Esophagus mucosa (tissue), 1 donor: Measurements from ENCODE around the gene TP53TG5. TPM values are rescaled to one million over a fixed set of nuclear protein-coding genes. Genes with fewer than 3 reads are reported as not detected.
"Not testable (repeated sequence)": the region's sequence is repeated elsewhere in the genome, so short reads cannot be mapped to it uniquely, and the experiment has no call there.

ENCODE experiments used
- ATAC-seq: fragments of 200-7000 bp; cut with Tn5 transposase; one replicate; pipeline ENCODE4 v1.9.1; 2020
- total RNA-seq: library from RNA; stranded (reverse); gene quantifications from one replicate; pipeline ENCODE4 v1.2.4, GENCODE V29; 2023
- donor health status: DM: yes; HTN: yes; CAD: no.

Gene TP53TG5
- total RNA-seq, 1 donor from 2014 or later: 0.36 TPM

DNA sequence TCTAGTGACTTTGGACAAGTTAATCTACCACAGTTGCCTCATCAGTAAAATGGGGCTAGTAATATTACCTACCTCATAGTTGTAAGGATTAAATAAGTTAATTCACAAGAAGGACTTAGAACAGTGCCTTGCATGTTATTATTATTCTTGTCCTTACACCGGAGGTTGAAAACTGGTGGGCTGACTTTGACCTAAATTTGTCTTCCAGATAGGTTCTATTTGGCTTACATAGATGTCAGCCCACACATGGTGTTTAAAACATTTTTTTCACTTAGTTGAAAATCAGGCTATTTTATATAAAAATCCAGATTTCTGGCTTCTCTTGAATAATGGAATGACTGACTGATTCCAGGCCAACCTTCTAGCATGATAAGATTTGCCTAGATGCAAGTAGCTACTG lies 11.9 kb downstream of the TP53TG5 start:
- no peak for ATAC-seq

DNA sequence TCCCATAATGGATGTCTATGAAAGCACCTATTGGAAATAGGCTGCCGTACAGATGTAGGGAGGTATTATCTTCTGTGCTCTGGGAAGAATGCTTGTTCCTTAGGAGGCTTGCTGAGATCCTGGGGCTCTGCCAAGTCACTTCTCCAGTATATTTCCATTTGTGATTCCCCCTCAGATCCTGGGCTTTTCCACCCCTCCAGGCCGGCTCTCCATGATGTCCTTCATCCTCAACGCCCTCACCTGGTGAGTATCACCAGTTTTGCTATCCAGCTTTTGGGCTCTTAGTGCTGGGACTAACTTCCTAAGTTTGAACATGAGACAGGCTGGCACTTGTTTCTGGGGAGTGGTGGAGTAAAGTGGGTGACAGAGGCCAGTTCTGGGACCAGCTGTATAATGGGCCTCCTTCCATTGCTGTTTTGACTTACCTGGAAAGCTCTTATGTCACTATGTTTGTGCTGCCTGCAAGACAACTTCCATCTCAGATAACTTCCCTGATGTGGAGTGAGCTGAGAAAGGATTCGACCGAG lies 12.6 kb downstream of the TP53TG5 start:
- ATAC-seq: no peak

DNA sequence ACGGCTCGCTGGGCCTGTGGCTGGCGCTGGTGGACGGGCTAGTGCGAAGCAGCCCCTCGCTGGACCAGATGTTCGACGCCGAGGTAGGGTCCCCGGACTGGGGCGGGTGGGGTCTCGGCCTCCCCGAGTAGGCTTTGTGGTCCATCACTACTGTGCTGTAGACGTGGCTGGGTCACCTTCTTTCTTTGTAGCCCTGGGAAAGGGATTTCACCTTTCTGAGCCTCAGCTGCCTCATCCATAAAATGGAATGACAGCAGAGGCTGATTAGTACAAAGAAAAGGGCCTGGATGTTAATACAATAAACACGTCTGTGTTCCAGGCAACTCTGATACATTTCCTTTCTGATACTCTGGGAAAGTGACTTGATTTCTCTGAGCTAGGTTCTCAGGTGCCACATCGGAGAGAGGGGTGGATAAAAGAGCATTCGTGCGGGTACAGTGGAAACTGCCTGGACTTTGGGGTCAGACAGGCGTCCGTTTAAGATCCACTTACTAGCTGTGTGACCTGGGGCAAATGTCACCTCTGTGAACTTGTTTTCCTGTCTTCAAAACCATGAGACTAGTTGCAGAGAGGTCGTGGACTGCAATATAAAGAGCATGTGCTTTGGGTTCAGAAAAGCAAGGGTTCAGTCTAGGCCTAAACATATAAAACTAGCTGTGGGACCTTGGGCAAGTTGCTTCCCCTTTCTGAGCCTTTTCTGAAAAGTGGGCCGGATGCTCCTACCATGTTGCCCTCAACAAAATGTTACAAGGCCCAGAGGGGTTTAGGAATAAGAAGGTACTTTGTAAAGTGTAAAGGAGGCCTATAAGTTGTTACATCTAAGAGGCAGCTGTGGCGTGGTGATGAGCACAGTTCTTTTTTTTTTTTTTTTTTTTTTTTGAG lies 14.3 kb downstream of the TP53TG5 start:
- ATAC-seq: no peak

DNA sequence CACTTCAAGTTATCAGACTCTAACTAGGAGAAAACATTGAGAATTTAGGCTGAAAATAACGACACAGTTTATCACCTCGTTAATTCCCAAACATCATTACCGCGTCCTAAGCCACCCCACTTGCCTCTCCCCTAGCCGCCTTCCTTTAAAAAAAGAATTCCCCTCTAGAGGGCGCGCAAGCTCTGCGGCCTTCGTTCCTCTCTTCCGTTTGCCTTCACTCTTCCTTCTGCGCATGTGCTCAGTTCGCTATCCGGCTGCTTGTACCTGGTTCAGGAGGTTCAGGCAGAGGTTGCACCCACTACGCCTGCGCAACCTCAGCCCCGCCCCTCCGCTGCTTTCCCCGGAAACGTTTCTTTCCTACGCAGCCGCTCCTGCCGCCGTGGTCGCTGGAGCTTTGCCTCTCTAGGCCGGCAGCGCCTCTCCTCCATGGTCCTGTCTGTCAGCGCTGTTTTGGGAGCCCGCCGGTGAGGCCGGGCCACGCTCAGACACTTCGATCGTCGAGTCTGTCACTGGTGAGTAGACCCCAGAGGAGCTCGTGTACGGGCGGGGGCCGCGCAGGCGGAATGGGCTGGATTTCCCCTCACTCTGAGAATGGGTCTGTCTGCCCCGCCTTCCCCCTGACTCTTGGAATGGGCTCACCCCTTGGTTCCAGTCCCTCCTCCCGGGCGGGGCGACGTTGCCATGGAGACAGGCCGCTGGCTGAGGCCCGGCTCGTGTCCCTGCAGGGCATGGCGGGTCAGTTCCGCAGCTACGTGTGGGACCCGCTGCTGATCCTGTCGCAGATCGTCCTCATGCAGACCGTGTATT lies 15.1 kb downstream of the TP53TG5 start, which contains the start of gene SYS1:
TSS of gene SYS1 (plus strand) at position 353 of the 807 bp plus-strand sequence. CDS start at position 729, 376 bp downstream.
- ATAC-seq: peak; percentile 94

DNA sequence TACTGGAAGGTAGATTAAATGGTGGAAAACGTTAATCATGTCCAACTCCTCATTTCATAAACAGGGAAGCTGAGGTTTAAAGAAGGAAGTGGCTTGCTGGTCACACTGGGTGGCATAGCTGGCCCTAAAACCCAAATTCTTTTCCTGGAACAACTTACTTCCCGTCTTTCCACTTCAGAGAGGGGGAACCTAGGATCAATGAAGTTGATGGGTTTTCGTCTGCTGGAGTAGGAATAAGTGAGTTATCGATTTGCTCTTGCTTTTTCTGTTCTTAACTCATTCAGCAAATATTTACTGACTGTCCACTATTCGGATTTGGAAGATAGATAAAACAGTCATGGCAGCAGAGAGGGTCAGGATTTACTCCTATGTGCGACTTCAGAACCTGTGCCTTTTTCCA lies 16.3 kb downstream of the TP53TG5 start:
- ATAC-seq: no peak

DNA sequence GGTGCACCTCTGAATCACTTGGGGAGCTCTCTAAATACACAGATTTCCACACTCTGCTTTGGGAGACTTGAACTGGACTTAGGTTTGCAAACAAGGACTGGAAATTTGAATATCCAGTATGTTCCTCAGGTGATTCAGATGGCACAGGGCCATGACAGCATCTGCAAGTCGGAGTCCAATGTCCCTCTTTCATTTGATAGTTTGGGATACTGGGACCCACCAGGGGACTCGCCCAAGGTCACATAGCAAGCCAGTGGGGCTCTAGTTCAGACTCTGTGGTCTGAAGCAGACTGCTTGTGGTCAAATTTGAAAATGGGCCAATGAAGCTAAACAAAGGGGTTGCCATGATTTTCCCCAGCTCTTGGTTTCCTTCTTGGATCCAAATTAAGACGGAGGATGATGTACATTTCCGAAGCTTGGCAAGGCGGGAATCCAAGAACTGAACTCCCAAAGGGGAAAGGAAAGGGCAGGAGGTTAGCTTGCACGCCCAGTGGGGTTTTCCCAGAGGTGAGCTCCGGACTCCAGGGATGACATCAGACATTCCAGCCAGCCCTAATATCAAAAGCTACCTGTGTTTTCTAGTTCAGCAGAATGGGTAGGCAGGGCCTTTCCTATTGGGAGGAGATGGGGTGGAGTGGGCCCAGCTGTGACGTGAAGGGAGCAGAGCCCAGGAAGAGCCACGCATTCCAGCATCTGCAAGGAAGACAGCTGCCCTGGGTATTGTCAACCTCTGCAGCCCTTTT lies 18.5 kb downstream of the TP53TG5 start:
- ATAC-seq: peak; percentile 12

DNA sequence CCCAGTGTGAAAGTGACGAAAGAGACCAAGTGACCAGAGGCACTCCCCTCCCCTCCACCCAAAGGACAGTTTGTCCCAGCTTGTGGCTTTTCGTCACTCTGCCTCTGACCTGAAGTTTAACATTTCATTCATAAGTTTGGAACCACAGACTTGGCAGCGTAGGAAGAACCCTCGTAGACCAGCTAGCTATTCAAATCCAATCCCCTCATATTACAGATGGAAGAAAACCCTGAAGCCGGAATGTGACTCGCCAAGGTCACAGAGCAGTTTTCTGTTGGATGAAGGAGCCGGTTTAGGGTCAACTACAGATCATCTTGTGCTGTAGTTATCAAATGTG lies 19.1 kb downstream of the TP53TG5 start:
- ATAC-seq: no peak

DNA sequence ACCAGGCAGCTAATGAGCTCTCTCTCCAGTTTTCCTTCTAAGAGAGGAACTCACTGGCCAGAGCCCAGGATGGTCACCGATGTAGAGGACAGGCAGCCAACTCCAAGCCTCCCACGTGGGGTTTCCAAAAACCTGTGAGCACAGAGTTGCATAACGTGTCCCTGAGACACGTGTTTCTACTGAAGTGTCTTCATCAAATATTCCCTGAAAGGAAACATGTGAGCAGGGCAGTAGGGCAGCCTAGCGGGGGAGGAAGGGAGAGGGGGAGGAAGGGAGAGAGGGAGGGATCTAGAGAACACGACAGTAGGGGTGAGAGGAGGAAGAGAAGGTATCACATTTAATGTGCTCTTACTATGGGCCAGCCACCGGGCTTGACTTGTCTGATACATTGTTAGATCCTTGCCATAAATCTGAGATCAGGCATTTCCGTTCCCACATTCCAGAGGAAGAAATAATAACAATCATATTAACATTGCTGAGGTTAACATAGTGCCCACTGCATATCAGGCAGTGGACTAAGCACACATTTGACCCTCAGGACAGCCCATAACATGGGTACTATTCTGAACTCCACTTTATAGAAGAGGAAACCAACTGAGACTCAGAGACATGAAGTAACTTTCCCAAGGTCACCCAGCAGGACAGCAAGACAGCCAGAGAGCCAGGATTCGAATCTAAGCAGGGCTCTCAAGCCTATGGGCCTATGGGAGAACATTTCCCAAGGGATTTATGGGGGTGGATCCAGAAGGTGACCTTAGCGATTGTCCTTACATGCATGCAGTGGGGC lies 19.6 kb downstream of the TP53TG5 start:
- no peak for ATAC-seq

DNA sequence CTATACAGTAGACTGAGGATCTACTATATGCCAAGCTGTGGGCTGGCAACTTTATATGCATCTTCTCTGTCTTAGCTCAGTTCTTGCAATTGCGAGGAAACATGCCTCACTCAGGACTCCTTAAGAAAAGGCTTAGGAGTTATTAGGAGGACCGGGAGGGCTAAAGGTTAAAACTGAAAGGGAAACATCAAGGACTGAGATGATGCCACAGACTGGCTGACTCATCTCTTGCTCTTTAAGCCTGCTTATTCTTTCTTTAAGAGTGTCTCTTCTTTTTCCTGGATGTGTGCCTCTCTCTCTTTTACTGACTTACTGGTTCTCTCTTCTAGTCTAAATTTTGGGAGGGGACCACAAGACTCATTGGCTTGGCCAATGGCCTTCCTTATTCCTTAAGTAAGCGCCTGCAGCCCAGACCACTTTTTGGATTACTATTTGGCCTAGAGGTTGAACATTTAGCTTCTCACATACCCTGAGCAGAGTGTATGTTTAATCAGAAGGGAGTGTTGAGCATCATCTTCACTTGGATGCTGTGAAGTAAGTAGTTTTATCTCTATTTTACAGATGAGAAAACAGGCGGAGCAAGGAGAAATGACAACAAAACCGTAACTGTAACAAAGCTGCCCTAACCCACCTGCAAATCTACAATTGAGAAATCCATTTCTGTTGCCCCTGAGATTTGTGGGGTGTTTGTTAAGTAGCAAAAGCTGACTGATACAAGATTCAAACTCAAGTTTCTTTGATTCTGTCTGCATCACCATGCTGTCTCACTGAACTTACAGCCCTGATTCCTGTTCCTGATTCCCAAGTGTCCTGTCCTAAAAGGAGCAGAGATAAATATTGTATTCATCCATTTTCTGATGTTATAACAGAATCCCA lies 22.7 kb downstream of the TP53TG5 start:
- ATAC-seq: peak; percentile 33

DNA sequence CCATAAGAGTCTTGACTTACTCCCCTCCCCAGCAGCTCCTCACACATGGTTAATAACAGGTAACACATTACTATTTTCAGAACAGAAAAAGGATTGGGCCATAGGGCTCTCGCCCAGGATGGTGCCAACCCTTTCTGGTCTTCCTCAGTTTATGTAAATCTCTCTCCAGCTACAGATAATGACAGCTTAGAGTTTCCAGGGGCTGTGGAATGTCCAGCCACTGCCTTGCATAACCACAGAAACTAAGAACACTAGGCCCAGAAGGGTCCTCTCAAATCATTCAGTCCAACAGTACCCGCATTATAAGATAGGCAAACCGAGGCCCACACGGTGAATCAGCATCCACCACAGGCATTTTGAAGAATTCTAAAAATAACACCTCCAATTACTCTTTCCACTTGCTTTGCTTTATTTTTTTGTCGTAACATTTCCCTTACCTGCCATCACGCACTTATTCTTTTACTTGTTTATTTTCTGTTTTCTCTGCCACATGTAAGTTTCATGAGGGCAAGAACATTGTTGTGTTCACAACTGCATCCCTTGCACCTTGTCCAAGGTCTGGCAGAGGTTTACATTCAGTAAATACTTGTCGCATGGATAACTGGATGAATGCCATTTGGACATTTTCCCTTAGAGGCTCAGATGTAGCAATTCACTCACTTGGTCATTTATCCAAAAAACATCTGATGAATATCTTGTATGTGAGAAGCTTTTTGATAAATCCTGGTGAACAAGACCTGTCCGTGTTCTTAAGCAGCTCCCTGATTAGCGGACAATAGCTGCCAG lies 23.5 kb downstream of the TP53TG5 start:
- no peak for ATAC-seq

DNA sequence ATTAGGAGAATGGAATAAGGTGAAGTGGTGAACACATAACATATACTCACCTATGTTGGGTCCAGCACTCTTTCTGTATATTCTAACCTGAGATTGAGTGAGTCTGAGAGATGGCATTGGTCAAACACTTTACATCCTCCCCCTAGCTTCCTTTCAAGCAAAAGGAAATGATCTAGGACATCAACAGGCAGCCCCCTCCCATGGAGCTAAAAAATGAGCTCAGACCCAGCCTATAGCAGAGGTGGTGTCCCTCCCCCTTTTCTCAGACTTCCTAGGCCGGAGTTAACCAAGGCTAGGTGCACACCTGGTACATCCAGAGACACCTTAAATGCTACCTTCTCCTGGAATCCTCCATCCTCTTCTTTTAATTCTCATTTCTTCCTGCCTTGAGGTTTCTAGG lies 24.4 kb downstream of the TP53TG5 start:
- no peak for ATAC-seq

DNA sequence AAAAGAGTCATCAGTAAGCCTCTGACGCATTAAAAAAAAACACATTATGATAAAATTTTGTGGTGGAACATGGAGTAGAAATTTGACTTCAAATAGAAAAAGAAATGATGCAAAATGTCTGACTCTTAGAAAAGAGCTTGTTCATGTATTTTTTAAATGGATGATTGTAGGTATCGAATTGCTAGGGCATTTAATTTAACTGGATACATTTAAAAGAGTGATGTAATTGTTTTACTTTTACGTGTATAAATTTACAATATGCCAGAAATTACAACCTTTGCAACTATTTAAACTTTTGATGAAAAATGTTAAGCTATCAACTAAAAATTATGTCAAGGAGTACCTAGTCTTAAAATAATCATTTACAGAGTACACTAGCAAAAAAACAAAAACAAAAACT lies 25.4 kb downstream of the TP53TG5 start:
- ATAC-seq: no peak

DNA sequence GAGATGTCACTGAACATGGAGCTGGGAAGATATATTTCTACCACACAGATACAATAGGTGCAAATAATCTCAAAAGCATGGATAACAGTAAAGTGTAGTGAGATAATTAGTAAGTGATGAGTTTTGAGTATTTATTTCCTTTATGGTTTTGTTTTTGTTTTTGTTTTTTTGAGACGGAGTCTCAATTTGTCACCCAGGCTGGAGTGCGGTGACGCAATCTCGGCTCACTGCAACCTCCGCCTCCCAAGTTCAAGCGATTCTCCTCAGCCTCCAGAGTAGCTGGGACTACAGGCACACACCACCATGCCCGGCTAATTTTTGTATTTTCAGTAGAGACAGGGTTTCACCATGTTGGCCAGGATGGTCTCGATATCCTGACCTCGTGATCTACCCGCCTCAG lies 27.3 kb downstream of the TP53TG5 start:
- not testable (repeated sequence) for ATAC-seq

DNA sequence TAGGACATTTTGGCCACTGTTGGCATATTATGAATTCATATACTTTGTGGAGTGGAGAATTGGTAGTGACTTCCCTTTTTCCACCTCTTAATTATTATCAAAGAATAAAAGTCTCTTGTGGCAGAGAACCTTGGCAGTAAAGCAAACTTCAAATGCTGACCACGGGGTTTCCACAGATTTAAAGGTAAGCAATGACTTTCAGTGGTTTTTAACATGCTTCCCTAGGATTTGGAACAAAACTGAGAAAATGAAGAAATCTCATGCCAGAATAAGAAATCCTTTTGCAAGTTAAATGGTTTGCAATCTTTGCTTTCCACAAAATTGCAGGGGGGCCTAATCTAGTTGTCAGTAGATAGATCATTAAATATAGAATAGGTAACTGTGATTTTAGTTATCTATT lies 27.9 kb downstream of the TP53TG5 start:
- ATAC-seq: no peak

DNA sequence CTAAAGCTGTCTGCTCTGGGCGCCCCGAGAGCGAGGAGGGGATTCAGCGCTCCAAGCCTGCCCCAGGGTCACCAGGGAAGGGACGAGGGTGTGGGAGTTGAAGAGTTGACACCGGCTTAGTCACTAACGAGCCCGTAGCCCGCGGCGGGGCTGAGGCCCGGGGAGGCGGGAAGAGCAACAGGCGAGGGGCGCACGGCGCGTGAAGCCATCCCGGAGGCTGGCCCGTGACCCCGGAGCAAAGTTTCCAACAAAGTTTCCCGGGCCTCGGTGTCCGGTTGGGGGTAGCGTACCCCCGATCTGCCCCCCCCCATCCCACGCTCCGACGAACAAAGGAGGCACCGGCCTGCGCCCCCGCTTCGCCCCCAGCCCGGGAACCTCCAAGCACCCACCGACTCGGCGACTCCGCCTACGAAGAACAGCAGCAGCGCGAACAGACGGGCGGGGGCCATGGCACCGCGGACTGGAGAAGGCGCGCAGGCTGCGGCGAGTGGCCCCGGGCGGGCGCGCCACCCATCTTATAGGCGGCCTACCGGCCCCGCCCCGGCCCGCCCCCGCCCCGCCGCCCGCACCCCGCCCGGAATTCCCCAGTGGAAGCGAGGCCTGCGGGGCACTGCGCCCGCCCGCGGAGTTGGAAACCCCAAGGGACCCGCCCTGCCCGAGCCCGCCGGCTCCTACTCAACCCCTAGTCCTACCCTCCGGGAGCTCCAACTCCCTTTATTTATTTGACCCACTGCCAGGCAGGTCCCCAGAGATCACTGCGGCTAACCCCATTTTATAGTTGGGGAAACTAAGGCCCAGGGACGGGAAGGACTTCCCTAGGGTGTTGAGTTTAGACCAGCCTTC lies 30.0 kb downstream of the TP53TG5 start, which contains the start of gene SDC4:
TSS of gene SDC4 (minus strand) at position 489 of the 843 bp plus-strand sequence. CDS start at position 449, 40 bp downstream.
- peak; percentile 65 for ATAC-seq

DNA sequence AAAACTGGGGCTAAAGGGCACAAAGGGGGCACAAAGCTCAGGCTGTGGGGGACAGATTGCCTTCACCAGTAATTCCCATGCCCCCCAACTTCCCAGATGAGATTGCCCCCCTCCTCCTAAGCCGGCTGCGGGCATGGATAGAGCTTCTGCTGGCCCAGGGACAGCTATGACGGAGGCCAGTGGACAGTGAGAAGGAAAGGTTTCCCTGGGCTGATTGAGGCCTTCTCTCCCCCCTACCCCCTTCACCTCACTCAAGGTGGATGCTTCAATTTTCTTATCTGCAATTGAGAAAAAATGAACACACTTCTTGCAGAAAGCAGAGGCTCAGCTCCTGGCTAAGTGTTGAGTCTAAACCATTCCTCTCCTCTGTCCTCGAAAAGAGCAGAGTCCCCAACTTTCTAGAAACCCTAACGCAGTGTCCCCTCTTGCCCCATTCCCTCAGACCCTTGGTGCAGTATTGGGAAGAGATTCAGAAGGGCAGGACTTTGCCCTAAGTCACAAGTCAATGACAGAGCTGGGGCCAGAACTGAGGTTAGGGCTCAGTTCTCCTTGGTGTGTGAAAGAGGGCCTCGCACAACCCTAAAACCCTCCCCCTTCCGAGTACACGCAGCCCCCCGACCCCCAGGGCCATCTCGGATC lies 30.7 kb downstream of the TP53TG5 start:
- no peak for ATAC-seq

DNA sequence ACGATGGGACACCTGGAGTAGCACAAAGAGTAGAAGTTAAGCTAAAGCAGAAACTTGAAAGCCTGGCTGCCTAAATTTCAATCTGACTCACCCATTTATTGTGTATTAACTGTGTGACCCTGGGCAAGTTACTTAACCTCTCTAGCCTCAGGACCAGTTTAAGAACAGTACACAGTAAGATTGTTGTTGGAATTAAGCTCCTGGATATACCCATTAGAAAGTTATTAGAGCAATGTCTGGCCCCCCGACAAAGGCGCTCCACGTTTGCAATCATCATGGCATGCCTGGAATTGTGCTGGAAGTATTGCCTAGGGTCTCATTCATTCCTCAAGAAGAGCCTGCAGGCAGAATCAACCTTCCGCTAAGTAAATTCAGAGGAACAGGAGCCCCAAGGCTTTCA lies 31.3 kb downstream of the TP53TG5 start:
- no peak for ATAC-seq

DNA sequence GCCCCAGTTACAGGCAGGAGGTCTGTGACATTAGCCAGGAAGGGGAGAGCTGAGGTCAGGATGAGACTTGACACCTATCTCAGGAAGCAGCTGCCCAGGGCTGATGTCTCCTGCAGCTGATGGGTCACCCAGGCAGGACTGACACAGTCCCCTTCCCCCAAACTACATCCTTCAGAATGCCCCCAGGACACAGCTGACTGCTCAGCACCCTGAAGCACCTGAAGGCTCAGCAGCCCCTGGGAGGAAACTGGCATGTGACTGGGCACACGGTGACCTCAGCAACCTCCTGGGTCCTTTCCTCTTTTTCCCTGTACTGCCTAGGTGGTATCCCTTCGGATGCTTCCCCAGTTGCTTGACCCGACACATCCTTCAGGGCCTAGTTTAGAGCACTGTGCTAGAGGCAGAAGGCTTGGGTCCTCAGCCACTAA lies 31.8 kb downstream of the TP53TG5 start:
- ATAC-seq: no peak
